ENCODE data around the gene SLC9A1. TPM values are rescaled to one million over a fixed set of nuclear protein-coding genes. Genes with fewer than 3 reads are reported as not detected.

SLC9A1 gene
- total and polyA plus RNA-seq, 2 of the 8 experiments (the other 6 are each of a cell fraction or from before 2014, with no cell fraction given) = 11.3 to 25.1 TPM

- TF ChIP-seq KDM5A (IDR thresholded peaks at IDR 0.05; ENCODE audit: low read length) = no peak
- TF ChIP-seq CHD1 (IDR thresholded peaks at IDR 0.05; ENCODE audit: low read depth, low read length) = no peak
Measured at GRCh38 chr1:27153927-27154358, 982 bp downstream of the SLC9A1 start (continued).

Measured in H1 (cell line).